RWPE2 (cell line): ENCODE data around the gene GMEB2.
A peak's percentile ranks its signal among the peaks of the same experiment; 100 is the strongest.

Source experiments
- ATAC-seq: fragments of 200-7000 bp; cut with Tn5 transposase; 3 replicates; pipeline ENCODE4 v1.9.1; 2021; ENCODE audit warnings: low read depth
- DNase-seq: peaks from one replicate; pipeline ENCODE4 v3.0.0-alpha.2; 2020; ENCODE audit warnings: low spot score
- H3K27ac ChIP-seq: fragments of 450-650 bp; 2 replicates; pipeline ENCODE4 v1.5.1; 2017; ENCODE audit warnings: mild to moderate bottlenecking; ENCODE audit not compliant: poor library complexity, severe bottlenecking
- H3K27me3 ChIP-seq: fragments of 250-450 bp; sonication (Bioruptor Pico); 2 replicates; pipeline ENCODE4 v1.5.1; 2021; ENCODE audit warnings: mild to moderate bottlenecking, moderate library complexity; ENCODE audit not compliant: insufficient read depth, poor library complexity, severe bottlenecking
- H3K36me3 ChIP-seq: fragments of 250-450 bp; sonication (Bioruptor Pico); 2 replicates; pipeline ENCODE4 v1.5.1; 2020; ENCODE audit warnings: low read depth, mild to moderate bottlenecking, moderate library complexity
- H3K4me1 ChIP-seq: fragments of 250-450 bp; sonication (Bioruptor Pico); 2 replicates; pipeline ENCODE4 v1.5.1; 2021; ENCODE audit warnings: mild to moderate bottlenecking, moderate library complexity; ENCODE audit not compliant: insufficient read depth, poor library complexity, severe bottlenecking
- H3K4me3 ChIP-seq: fragments of 250-450 bp; sonication (Bioruptor Pico); 2 replicates; pipeline ENCODE4 v1.5.1; 2021; ENCODE audit warnings: mild to moderate bottlenecking, moderate library complexity; ENCODE audit not compliant: severe bottlenecking
- H3K9me3 ChIP-seq: fragments of 250-450 bp; sonication (Bioruptor Pico); 2 replicates; pipeline ENCODE4 v1.5.1; 2021; ENCODE audit warnings: mild to moderate bottlenecking, moderate library complexity; ENCODE audit not compliant: severe bottlenecking
- CTCF ChIP-seq: fragments of 450-650 bp; IDR thresholded peaks from one replicate; pipeline ENCODE4 v1.5.1; 2017; ENCODE audit warnings: mild to moderate bottlenecking, moderate library complexity; ENCODE audit not compliant: poor library complexity, severe bottlenecking

Gene GMEB2

GRCh38 chr20:63585616-63586565 is 41.0 kb downstream of the GMEB2 start:
- H3K27me3 ChIP-seq: no peaks in the 10 kb centered on the region
- H3K27ac ChIP-seq: no peak overlapping the region
- no peak overlapping the region for H3K4me3 ChIP-seq
- ATAC-seq (no peak; the same call in 1 of the 3 replicates), DNase-seq (peak; percentile 80)
- no peak for TF ChIP-seq CTCF
- H3K4me1 ChIP-seq: no peaks in the 10 kb centered on the region
- no peaks in the 10 kb centered on the region for H3K9me3 ChIP-seq
- peaks cover 7% of the 10 kb centered on the region; the same call in 1 of the 2 replicates for H3K36me3 ChIP-seq

- Histone ChIP-seq H3K4me1 (no peaks in the 10 kb centered on the region), H3K36me3 (no peaks in the 10 kb centered on the region), H3K27me3 (no peaks in the 10 kb centered on the region), H3K9me3 (no peaks in the 10 kb centered on the region), H3K27ac (no peak overlapping the region), H3K4me3 (no peak overlapping the region)
- DNase-seq: no peak
- ATAC-seq: no peak
- no peak for TF ChIP-seq CTCF
Measured at GRCh38 chr20:63582382-63583063, 44.4 kb downstream of the GMEB2 start.

GRCh38 chr20:63580796-63581461 is 46.0 kb downstream of the GMEB2 start:
- Histone ChIP-seq H3K36me3 (no peaks in the 10 kb centered on the region), H3K27me3 (no peaks in the 10 kb centered on the region), H3K9me3 (no peaks in the 10 kb centered on the region), H3K4me3 (no peak overlapping the region), H3K27ac (no peak overlapping the region), H3K4me1 (no peaks in the 10 kb centered on the region)
- peak; percentile 99 for TF ChIP-seq CTCF
- ATAC-seq (peak; percentile 91), DNase-seq (peak; percentile 92)

GRCh38 chr20:63579017-63579694 is 47.7 kb downstream of the GMEB2 start:
- Histone ChIP-seq H3K4me3 (no peak overlapping the region), H3K27ac (no peak overlapping the region), H3K9me3 (no peaks in the 10 kb centered on the region), H3K36me3 (no peaks in the 10 kb centered on the region), H3K27me3 (no peaks in the 10 kb centered on the region), H3K4me1 (peaks cover 4% of the 10 kb centered on the region)
- no peak for TF ChIP-seq CTCF
- ATAC-seq: no peak
- peak; percentile 76 for DNase-seq
